Measurements from ENCODE around the gene FAT1. TPM values are rescaled to one million over a fixed set of nuclear protein-coding genes. Genes with fewer than 3 reads are reported as not detected.

Gene FAT1
- total RNA-seq, 1 experiment from 2014 or later = 107 TPM

GRCh38 chr4:186739802-186740434 is 16.3 kb upstream of the FAT1 start:
- Histone ChIP-seq H3K27ac (ENCODE audit: low read depth, low read length, poor library complexity, severe bottlenecking) (no peak overlapping the region), H3K36me3 (ENCODE audit: insufficient read depth, low read length, poor library complexity, severe bottlenecking) (no peaks in the 10 kb centered on the region), H3K27me3 (replicated peaks; ENCODE audit: insufficient read depth, low read depth, low read length, poor library complexity) (no peaks in the 10 kb centered on the region), H3K9me3 (ENCODE audit: low read depth, low read length, poor library complexity, severe bottlenecking) (no peaks in the 10 kb centered on the region), H3K4me3 (ENCODE audit: low read depth, low read length, poor library complexity, severe bottlenecking) (no peak overlapping the region), H3K4me1 (ENCODE audit: insufficient read depth, low read length, poor library complexity, severe bottlenecking) (no peaks in the 10 kb centered on the region)
- intact Hi-C loops (cut with micrococcal nuclease; ENCODE audit: unreplicated experiment) = no loop called here
- ChIA-PET POLR2A (ENCODE audit: low non-redundant PET) (no interaction called here), CTCF (no interaction called here)
- no peak for TF ChIP-seq EZH2 (IDR thresholded peaks at IDR 0.05; ENCODE audit: borderline replicate concordance, low read depth, low read length, poor library complexity, severe bottlenecking)
- TF ChIP-seq CTCF (conservative IDR thresholded peaks at IDR 0.05; ENCODE audit: low read depth, low read length) = no peak
- no peak for DNase-seq (ENCODE audit: low spot score)
- BruUV-seq (replicated peaks) = no TSS peak

GRCh38 chr4:186739317-186739716 is 15.7 kb upstream of the FAT1 start:
- intact Hi-C loops (cut with micrococcal nuclease; ENCODE audit: unreplicated experiment) = no loop called here
- DNase-seq (ENCODE audit: low spot score) = no peak
- Histone ChIP-seq H3K4me3 (ENCODE audit: low read depth, low read length, poor library complexity, severe bottlenecking) (no peak overlapping the region), H3K4me1 (ENCODE audit: insufficient read depth, low read length, poor library complexity, severe bottlenecking) (no peaks in the 10 kb centered on the region), H3K36me3 (ENCODE audit: insufficient read depth, low read length, poor library complexity, severe bottlenecking) (no peaks in the 10 kb centered on the region), H3K27ac (ENCODE audit: low read depth, low read length, poor library complexity, severe bottlenecking) (no peak overlapping the region), H3K9me3 (ENCODE audit: low read depth, low read length, poor library complexity, severe bottlenecking) (no peaks in the 10 kb centered on the region), H3K27me3 (replicated peaks; ENCODE audit: insufficient read depth, low read depth, low read length, poor library complexity) (no peaks in the 10 kb centered on the region)
- no TSS peak for BruUV-seq (replicated peaks)
- ChIA-PET POLR2A (ENCODE audit: low non-redundant PET) (no interaction called here), CTCF (no interaction called here)
- no peak for TF ChIP-seq CTCF (conservative IDR thresholded peaks at IDR 0.05; ENCODE audit: low read depth, low read length)

- intact Hi-C loops (cut with micrococcal nuclease; ENCODE audit: unreplicated experiment) = no loop called here
- POLR2A ChIA-PET (ENCODE audit: low non-redundant PET) = no interaction called here
- Histone ChIP-seq H3K4me1 (ENCODE audit: insufficient read depth, low read length, poor library complexity, severe bottlenecking) (no peaks in the 10 kb centered on the region), H3K27ac (ENCODE audit: low read depth, low read length, poor library complexity, severe bottlenecking) (no peak overlapping the region), H3K4me3 (ENCODE audit: low read depth, low read length, poor library complexity, severe bottlenecking) (no peak overlapping the region), H3K9me3 (ENCODE audit: low read depth, low read length, poor library complexity, severe bottlenecking) (no peaks in the 10 kb centered on the region), H3K36me3 (ENCODE audit: insufficient read depth, low read length, poor library complexity, severe bottlenecking) (no peaks in the 10 kb centered on the region), H3K27me3 (replicated peaks; ENCODE audit: insufficient read depth, low read depth, low read length, poor library complexity) (no peaks in the 10 kb centered on the region)
- DNase-seq (ENCODE audit: low spot score) = no peak
- TF ChIP-seq EZH2 (IDR thresholded peaks at IDR 0.05; ENCODE audit: borderline replicate concordance, low read depth, low read length, poor library complexity, severe bottlenecking) (no peak), CTCF (conservative IDR thresholded peaks at IDR 0.05; ENCODE audit: low read depth, low read length) (no peak)
- no TSS peak for BruUV-seq (replicated peaks)
- CTCF ChIA-PET = no interaction called here
Observed at GRCh38 chr4:186738421-186738820, 14.8 kb upstream of the FAT1 start.

Measured in A673 (cell line).